BJ (cell line): Measurements from ENCODE around the gene STON2. TPM values are rescaled to one million over a fixed set of nuclear protein-coding genes. Genes with fewer than 3 reads are reported as not detected.

Experiments used
- CTCF ChIA-PET: fragments of 350-600 bp; formaldehyde crosslinking; extraction: SDS; loops from one replicate; lab custom pipeline; 2021; ENCODE audit warnings: antibody characterized with exemption, inconsistent platforms; lab: Yijun Ruan, JAX
- POLR2A ChIA-PET: fragments of 300-600 bp; sonication (Branson Sonifier 250); formaldehyde crosslinking; extraction: SDS; loops from one replicate; lab custom pipeline; 2021; ENCODE audit warnings: antibody characterized with exemption; lab: Charles Lee
- DNase-seq: peaks from one replicate; pipeline ENCODE4 v3.0.0-alpha.2; 2011; ENCODE audit warnings: low read depth
- H3K27me3 ChIP-seq: 2 replicates; pipeline ENCODE4 v1.6.0; 2011; ENCODE audit warnings: low read length; ENCODE audit not compliant: control insufficient read depth, insufficient read depth
- H3K36me3 ChIP-seq: 2 replicates; pipeline ENCODE4 v1.5.1; 2011; ENCODE audit warnings: low read length; ENCODE audit not compliant: control insufficient read depth, insufficient read depth
- H3K4me3 ChIP-seq: 2 replicates; pipeline ENCODE4 v1.5.1; 2011; ENCODE audit warnings: low read depth, mild to moderate bottlenecking, control low read depth, low read length
- polyA plus RNA-seq: library from polyadenylated mRNA; depleted of rRNA; stranded (reverse); fragments of >200 nt; gene quantifications from 2 replicates; pipeline ENCODE4 v1.2.3, GENCODE V29; 2011; rRNA removed
- small RNA-seq: library from RNA; depleted of rRNA; stranded (forward); fragments of <200 nt; gene quantifications from one replicate; pipeline ENCODE3, GENCODE V24; 2012; ENCODE audit warnings: low replicate concordance, low read depth; ENCODE audit not compliant: insufficient read length
- TF ChIP-seq, protein P1 (sequence below): IDR thresholded peaks from 2 replicates; pipeline ENCODE4 v1.5.1; 2011; ENCODE audit warnings: low read depth, mild to moderate bottlenecking, control low read depth, inconsistent platforms, low read length, moderate library complexity; ENCODE audit not compliant: insufficient read depth

STON2 gene
- polyA plus RNA-seq, 1 experiment = not detected

DNA sequence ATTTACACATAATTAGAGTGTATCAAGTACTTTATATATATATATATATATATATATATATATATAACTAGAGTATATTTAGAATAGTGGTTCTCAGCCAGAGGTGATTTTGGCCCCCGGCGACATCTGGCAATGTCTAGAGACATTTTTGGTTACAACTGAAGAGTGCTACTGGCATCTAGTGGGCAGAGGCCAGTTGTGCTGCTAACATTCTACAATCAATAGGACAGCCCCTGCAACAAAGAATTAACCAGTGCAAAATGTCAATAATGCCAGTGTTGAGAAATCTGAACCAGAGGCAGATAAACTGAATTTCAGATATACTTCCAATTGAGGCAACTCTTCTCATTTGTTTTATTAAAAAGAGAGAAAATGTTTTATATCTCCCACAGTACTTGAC is 188.3 kb downstream of the STON2 start:
- ChIA-PET CTCF (interaction anchor here (0.7 to 2.4 kb wide), 3 partner anchors 14 to 215 kb away, joined by 3 to 7 read pairs (median 3); no protein-coding TSS in a partner anchor), POLR2A (no interaction called here)
- Histone ChIP-seq H3K36me3 (peaks cover 3% of the 10 kb centered on the region; the same call in 1 of the 2 replicates), H3K4me3 (no peak overlapping the region), H3K27me3 (no peaks in the 10 kb centered on the region)
- no peak for DNase-seq
- TF ChIP-seq, protein P1, sequence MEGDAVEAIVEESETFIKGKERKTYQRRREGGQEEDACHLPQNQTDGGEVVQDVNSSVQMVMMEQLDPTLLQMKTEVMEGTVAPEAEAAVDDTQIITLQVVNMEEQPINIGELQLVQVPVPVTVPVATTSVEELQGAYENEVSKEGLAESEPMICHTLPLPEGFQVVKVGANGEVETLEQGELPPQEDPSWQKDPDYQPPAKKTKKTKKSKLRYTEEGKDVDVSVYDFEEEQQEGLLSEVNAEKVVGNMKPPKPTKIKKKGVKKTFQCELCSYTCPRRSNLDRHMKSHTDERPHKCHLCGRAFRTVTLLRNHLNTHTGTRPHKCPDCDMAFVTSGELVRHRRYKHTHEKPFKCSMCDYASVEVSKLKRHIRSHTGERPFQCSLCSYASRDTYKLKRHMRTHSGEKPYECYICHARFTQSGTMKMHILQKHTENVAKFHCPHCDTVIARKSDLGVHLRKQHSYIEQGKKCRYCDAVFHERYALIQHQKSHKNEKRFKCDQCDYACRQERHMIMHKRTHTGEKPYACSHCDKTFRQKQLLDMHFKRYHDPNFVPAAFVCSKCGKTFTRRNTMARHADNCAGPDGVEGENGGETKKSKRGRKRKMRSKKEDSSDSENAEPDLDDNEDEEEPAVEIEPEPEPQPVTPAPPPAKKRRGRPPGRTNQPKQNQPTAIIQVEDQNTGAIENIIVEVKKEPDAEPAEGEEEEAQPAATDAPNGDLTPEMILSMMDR = peak; percentile 37; the same call in 1 of the 2 replicates

Small RNAs within 50 kb of the gene (small RNA-seq; reads per million reads assigned to genes)
- gene DYNLL1P1 = not detected
- not detected for gene DYNLL1P2

Other genes starting within 250 kb of the STON2 start
- gene GTF2A1, start 179.4 kb downstream of the STON2 start, polyA plus RNA-seq = 25.7 and 27.5 TPM in 2 replicates
- 21.7 and 35.5 TPM in 2 replicates for gene SEL1L, start 133.5 kb upstream of the STON2 start, polyA plus RNA-seq